NCI-H2107 (cell line): ENCODE data around the gene IL1R1.
"Not testable (repeated sequence)": the region's sequence is repeated elsewhere in the genome, so short reads cannot be mapped to it uniquely, and the experiment has no call there.

Experiments
- DNase-seq: peaks from one replicate; lab custom pipeline; 2025; lab: John Stamatoyannopoulos, UW

IL1R1 gene, protein sequence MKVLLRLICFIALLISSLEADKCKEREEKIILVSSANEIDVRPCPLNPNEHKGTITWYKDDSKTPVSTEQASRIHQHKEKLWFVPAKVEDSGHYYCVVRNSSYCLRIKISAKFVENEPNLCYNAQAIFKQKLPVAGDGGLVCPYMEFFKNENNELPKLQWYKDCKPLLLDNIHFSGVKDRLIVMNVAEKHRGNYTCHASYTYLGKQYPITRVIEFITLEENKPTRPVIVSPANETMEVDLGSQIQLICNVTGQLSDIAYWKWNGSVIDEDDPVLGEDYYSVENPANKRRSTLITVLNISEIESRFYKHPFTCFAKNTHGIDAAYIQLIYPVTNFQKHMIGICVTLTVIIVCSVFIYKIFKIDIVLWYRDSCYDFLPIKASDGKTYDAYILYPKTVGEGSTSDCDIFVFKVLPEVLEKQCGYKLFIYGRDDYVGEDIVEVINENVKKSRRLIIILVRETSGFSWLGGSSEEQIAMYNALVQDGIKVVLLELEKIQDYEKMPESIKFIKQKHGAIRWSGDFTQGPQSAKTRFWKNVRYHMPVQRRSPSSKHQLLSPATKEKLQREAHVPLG

DNA sequence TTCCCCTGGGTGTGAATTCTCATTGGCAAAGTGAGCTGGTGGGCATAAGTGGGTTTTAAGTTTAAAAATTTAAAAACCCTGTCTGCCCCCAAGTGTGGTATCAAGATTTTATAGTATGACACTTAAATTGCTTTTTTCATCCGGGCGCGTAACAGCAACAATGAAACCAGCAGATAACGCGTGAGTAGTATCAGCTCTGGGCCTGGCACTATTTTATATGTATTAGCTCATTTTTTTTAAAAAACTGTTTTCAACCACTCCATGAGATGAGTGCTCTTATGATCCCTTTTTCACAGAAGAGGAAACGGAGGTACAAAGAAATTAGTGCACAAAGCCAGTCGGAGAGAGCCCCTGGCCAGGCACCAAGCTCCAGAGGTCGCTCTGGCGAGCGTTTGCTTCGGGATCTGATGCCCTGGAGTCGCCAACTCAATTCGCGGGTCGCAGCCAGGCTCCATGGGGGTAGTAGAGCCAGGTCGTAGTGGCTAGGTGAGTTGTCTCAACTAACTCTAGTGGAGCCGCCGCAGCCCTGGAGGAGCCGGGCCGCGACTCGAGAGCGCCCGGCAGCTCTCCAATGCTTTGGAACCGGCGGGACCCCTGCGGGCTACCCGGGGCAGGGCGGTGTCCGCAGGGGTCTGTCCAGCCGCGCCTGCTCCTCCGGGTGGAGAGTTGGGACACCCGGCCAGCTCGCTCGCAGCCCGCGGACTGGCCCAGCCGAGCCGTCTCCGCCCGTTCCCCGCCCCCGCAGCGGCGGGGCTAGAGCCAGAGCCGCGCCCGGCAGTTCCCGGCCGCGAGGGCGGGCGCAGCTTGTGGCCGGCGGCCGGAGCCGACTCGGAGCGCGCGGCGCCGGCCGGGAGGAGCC, at the start of gene IL1R1:
Gene IL1R1, plus strand, starts transcription at position 777 of the 859 bp plus-strand sequence. CDS start 14,979 bp downstream, outside the sequence.
- no peak for DNase-seq

DNA sequence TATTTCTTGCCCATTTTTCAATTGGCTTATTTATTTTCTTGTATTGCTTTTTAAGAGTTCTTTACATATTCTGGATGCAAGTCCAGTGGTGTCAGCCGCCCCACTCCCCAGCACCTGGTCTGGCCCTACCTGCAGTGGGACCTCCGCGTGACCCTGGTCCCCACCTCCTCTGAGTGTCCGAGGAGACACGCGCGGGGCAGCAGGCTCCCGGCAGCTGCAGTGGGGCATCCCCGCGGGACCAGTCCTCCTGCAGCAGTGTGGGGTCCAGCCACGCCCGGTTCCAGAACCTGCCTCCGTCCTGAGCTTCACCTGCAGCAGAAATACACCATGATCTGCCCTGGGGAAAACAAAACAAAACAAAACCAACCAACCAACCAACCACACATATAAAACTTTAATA, 48.9 kb upstream of the IL1R1 start:
- no peak for DNase-seq

- no peak for DNase-seq
Observed at GRCh38 chr2:102094917-102095316, 47.6 kb upstream of the IL1R1 start.

- no peak for DNase-seq
Observed at GRCh38 chr2:102096103-102096502, 46.4 kb upstream of the IL1R1 start.

GRCh38 chr2:102098756-102099155, 43.8 kb upstream of the IL1R1 start:
- no peak for DNase-seq

DNA sequence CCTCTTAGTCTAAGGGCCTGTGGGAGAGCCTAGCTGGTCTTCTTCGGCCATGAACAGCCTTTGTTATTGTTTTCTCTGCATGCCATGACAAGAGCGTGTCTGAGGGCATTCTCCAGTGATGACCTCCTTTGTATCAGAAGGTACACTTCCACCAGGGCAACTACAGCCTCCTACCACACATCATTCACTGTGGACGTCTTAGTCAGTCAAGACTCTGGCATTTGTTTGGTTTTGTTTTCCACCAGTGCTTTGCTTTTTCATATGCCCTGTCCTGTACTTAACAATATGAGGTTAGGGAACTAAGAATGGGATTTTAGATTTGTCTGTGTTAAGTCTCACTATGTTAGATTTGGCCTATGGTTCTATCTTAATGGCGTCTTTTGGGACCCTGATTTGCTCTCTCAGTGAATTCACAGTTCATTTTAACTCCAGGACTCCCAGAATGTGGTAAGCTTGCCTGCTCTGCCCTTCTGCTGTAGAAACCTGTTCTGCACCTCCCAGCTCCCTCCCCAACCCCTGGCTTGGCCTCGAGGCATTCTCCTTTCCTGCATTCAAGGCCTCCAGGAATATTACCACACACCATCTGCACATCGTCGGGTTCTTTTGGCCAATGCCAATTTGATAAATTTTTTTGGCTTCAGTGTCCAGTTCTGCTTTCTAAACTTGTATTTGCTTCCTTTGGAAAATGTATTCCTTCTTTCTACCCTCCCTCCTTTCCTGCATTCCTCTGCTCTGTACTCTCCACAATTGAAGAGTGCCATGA, 42.8 kb upstream of the IL1R1 start:
- DNase-seq = no peak

DNA sequence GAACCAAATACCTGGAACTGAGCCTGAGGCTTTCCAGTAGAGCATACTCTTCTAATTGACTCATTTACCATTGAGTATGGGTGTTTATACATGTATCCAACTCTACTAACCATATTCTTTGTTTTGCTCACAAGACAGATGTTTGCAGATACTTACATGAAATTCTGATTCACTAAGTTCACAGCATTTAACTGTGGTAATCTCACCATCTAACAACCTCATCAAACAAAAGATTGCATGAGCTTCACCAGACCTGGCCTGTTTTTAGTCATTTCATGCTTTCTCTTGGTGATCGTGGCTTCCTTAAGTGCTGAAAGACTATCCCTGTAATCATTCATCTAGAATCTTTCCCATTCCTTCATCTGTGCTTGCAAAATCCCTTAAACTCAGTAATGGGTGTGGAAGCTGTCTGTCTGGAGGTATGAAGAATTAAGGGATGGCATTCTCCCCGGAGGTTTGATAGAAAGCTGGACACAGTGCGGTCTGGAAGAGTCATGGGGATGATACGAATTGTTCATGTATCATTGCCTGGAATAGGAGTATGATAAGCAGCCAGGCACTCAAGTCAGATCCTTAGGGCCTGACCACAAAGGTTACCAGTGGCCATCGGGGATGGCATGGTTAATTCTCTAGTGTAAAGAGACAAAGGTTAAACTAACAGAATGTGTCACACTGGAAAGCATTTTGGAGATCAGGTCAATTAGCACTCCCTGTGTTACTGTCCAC, 42.0 kb upstream of the IL1R1 start:
- no peak for DNase-seq

- no peak for DNase-seq
Observed at GRCh38 chr2:102101097-102101848, 41.3 kb upstream of the IL1R1 start.

DNA sequence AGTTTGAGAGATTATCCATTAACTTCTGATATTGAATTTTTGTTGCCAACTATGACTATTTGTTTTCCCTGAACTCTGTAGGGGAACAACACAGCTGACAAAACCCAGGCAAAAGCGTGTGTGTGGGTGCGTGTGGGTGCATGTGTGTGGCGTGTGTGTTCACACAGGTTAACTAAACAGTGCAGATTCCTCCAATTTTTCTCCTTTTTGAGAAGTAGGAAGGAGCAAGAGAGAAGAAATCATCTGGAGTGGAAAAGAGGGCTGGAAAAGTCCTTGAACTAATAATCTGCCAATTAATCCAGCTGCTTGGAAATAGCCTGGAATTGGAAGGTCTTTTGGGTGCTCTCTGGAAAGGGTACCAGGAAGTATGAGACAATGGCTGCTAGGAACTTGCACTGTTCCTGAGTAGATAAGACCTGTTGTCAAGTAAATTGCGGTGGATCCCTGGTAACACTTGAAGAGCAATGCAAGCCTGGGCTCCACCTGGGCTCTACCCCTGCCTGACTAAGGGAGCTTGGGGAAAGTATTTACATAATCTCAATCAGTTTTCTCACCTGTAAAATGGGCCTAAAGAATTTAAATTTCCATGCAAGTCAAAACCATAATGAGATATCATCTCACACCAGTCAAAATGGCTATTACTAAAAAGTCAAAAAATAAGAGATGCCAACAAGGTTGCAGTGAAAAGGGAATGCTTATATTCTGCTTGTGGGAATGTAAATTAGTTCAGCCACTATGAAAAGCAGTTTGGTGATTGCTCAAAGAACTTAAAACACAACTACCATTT, 40.5 kb upstream of the IL1R1 start:
- DNase-seq = no peak

GRCh38 chr2:102102636-102102948, 40.0 kb upstream of the IL1R1 start:
- not testable (repeated sequence) for DNase-seq

DNA sequence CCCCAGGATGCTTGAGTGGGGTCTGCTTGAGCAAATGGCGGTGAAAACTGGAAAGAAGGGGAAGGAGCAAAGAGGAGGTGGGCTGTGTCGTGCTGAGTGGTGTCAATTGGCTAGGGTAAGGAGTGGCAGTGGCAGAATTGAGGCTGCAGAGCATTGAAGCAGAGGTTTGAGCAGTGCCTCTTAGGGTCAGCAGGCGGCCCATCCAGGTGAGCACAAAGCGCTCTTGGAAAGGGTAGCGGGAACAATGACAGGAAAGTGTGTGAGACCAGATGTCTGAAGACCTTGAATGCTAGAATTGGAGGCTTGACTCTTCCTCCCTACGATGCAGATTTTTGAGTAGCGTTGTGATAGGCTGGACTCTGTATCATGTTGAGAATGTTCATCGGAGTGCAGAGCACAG, 39.3 kb upstream of the IL1R1 start:
- DNase-seq = no peak

GRCh38 chr2:102103992-102104871, 38.3 kb upstream of the IL1R1 start:
- DNase-seq = no peak

DNA sequence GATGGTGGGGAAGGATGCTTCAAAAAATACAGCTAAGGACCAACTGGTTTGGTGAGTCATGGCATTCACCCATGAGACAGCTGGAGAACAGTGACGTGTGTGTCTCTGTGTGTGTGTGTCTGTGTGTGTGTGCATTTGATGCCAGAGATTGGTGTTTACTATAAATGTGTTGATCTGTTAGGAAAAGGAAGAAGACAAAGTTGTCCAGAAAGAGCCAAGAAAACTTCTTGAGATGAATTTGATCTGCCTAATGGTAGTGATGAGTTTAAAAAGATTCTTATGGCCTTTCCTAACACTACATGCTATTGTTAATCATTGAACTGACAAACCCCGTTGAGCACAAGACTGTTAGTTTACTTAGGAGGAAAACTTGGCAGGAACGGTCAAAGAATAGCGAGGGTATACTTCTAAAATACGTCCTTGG, 36.4 kb upstream of the IL1R1 start:
- DNase-seq = no peak

- not testable (repeated sequence) for DNase-seq
Observed at GRCh38 chr2:102106813-102107740, 35.5 kb upstream of the IL1R1 start.

- no peak for DNase-seq
Observed at GRCh38 chr2:102107741-102108070, 34.8 kb upstream of the IL1R1 start.

GRCh38 chr2:102109016-102109415, 33.5 kb upstream of the IL1R1 start:
- no peak for DNase-seq

- no peak for DNase-seq
Observed at GRCh38 chr2:102110171-102110570, 32.4 kb upstream of the IL1R1 start.
